ENCODE results near the gene ACSF3. TPM values are rescaled to one million over a fixed set of nuclear protein-coding genes. Genes with fewer than 3 reads are reported as not detected.

ACSF3 gene
- total and polyA plus RNA-seq, 2 donors (not counting 1 experiment from before 2014, with no cell fraction given): 9.2 to 23.1 TPM

- Histone ChIP-seq H3K36me3 (ENCODE audit: control insufficient read depth, insufficient read depth, low read length) (peaks cover 10% of the 10 kb centered on the region), H3K4me2 (ENCODE audit: extremely low read depth, insufficient read depth, low read length) (no peak overlapping the region), H4K20me1 (ENCODE audit: control insufficient read depth, extremely low read depth, insufficient read depth, low read length) (no peaks in the 10 kb centered on the region), H3K4me3 (replicated peaks in 1 of 4; ENCODE audit: control extremely low read depth in 1 of 4, insufficient read depth in 1 of 4, low read depth in 3 of 4, low read length in 4 of 4) (no peak overlapping the region), H3K9me3 (ENCODE audit: control insufficient read depth, insufficient read depth, low read depth, low read length) (no peaks in the 10 kb centered on the region), H3K4me1 (ENCODE audit: control insufficient read depth, extremely low read depth, insufficient read depth, low read length) (no peaks in the 10 kb centered on the region), H3K27ac (ENCODE audit: insufficient read depth, low read length) (no peak overlapping the region), H3K27me3 (ENCODE audit: control insufficient read depth, insufficient read depth, low read length) (no peaks in the 10 kb centered on the region), H3K9ac (ENCODE audit: insufficient read depth, low read length) (no peak overlapping the region), H2AFZ (ENCODE audit: low read length) (no peak overlapping the region), H3K79me2 (ENCODE audit: control insufficient read depth, insufficient read depth, low read length) (no peaks in the 10 kb centered on the region)
- TF ChIP-seq EZH2 (IDR thresholded peaks at IDR 0.05; ENCODE audit: low read length, missing control alignments): no peak
- no peak for TF ChIP-seq CTCF (conservative IDR thresholded peaks at IDR 0.05 in 1 of 2, IDR thresholded peaks at IDR 0.05 in 1 of 2; ENCODE audit: low read depth in 1 of 2, low read length in 2 of 2)
- DNase-seq (ENCODE audit: low read depth in 2 of 2): no peak
Observed at GRCh38 chr16:89141884-89142267, 48.2 kb downstream of the ACSF3 start.

DNA sequence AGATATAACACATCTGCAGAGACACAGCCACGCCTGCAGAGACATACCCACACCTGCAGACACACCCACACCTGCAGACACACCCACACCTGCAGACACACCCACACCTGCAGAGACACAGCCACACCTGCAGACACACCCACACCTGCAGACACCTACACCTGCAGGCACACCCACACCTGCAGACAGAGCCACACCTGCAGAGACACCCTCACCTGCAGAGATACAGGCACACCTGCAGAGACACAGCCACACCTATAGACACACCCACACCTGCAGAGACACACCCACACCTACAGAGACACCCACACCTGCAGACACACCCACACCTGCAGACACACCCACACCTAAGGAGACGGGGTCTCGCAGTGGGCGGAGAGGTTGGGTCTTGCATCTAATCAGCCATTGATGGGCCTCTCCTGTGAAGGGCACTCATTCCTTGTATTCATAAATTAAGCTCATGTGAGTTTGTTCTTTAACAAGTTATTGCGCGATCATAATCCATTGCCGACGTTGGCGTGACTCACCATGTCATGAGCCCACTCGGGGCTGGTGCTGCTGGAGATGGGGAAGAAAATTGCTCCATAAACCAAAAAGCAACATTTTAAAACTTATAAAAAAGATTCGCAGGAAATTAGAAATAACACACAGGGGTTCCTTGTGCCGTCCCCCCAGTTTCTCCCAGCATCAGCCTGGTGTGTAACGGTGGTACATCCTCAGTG, 49.0 kb downstream of the ACSF3 start:
- no peaks in the 10 kb centered on the region for H3K27me3 ChIP-seq (ENCODE audit: control insufficient read depth, insufficient read depth, low read length)
- peak in 1 of 2 donors; percentile 11 for DNase-seq (ENCODE audit: low read depth in 2 of 2)
- no peak overlapping the region for H3K27ac ChIP-seq (ENCODE audit: insufficient read depth, low read length)
- H3K4me1 ChIP-seq (ENCODE audit: control insufficient read depth, extremely low read depth, insufficient read depth, low read length): no peaks in the 10 kb centered on the region
- H3K9ac ChIP-seq (ENCODE audit: insufficient read depth, low read length): no peak overlapping the region
- H3K4me3 ChIP-seq (replicated peaks in 1 of 4; ENCODE audit: control extremely low read depth in 1 of 4, insufficient read depth in 1 of 4, low read depth in 3 of 4, low read length in 4 of 4): no peak overlapping the region
- H3K79me2 ChIP-seq (ENCODE audit: control insufficient read depth, insufficient read depth, low read length): no peaks in the 10 kb centered on the region
- H2AFZ ChIP-seq (ENCODE audit: low read length): no peak overlapping the region
- peaks cover 10% of the 10 kb centered on the region for H3K36me3 ChIP-seq (ENCODE audit: control insufficient read depth, insufficient read depth, low read length)
- no peaks in the 10 kb centered on the region for H4K20me1 ChIP-seq (ENCODE audit: control insufficient read depth, extremely low read depth, insufficient read depth, low read length)
- H3K4me2 ChIP-seq (ENCODE audit: extremely low read depth, insufficient read depth, low read length): no peak overlapping the region
- H3K9me3 ChIP-seq (ENCODE audit: control insufficient read depth, insufficient read depth, low read depth, low read length): no peaks in the 10 kb centered on the region
- TF ChIP-seq CTCF (conservative IDR thresholded peaks at IDR 0.05 in 1 of 2, IDR thresholded peaks at IDR 0.05 in 1 of 2; ENCODE audit: low read depth in 1 of 2, low read length in 2 of 2): no peak
- no peak for TF ChIP-seq EZH2 (IDR thresholded peaks at IDR 0.05; ENCODE audit: low read length, missing control alignments)

DNA sequence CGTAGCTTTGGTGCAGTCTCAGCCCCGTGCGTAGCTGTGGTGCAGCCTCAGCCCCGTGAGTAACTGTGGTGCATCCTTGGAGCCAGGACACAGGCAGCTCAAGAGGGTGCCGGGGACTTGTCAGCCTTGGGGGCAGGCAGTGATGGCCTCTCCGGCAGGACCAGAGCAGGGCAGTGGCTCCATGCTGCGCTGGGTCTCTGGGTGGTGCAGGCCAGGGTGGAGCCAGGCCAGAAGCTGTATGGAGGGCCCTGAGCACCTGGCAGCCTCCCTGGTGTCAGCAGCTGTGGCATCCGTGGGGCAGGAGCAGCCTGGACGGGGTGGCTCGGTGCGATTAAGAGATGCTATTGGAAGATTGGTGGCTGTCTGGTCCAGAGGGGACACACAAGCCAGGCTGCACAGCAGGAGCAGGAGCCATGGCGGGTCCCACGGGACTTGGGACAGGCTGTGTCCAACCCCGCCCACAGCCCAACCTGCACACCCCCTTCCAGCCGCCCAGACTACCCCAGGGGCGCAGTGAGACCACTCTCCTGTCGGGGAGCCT, 49.6 kb downstream of the ACSF3 start:
- no peaks in the 10 kb centered on the region for H3K9me3 ChIP-seq (ENCODE audit: control insufficient read depth, insufficient read depth, low read depth, low read length)
- H4K20me1 ChIP-seq (ENCODE audit: control insufficient read depth, extremely low read depth, insufficient read depth, low read length): no peaks in the 10 kb centered on the region
- peaks cover 10% of the 10 kb centered on the region for H3K36me3 ChIP-seq (ENCODE audit: control insufficient read depth, insufficient read depth, low read length)
- H3K4me2 ChIP-seq (ENCODE audit: extremely low read depth, insufficient read depth, low read length): no peak overlapping the region
- no peaks in the 10 kb centered on the region for H3K79me2 ChIP-seq (ENCODE audit: control insufficient read depth, insufficient read depth, low read length)
- H3K4me1 ChIP-seq (ENCODE audit: control insufficient read depth, extremely low read depth, insufficient read depth, low read length): no peaks in the 10 kb centered on the region
- no peaks in the 10 kb centered on the region for H3K27me3 ChIP-seq (ENCODE audit: control insufficient read depth, insufficient read depth, low read length)
- no peak overlapping the region for H2AFZ ChIP-seq (ENCODE audit: low read length)
- no peak for DNase-seq (ENCODE audit: low read depth in 2 of 2)
- H3K9ac ChIP-seq (ENCODE audit: insufficient read depth, low read length): no peak overlapping the region
- no peak overlapping the region for H3K27ac ChIP-seq (ENCODE audit: insufficient read depth, low read length)
- H3K4me3 ChIP-seq (replicated peaks in 1 of 4; ENCODE audit: control extremely low read depth in 1 of 4, insufficient read depth in 1 of 4, low read depth in 3 of 4, low read length in 4 of 4): no peak overlapping the region
- TF ChIP-seq EZH2 (IDR thresholded peaks at IDR 0.05; ENCODE audit: low read length, missing control alignments) (no peak), CTCF (conservative IDR thresholded peaks at IDR 0.05 in 1 of 2, IDR thresholded peaks at IDR 0.05 in 1 of 2; ENCODE audit: low read depth in 1 of 2, low read length in 2 of 2) (no peak)

Measured in fibroblast of lung (primary cell).